Measurements from ENCODE around the gene NFKB2. TPM values are rescaled to one million over a fixed set of nuclear protein-coding genes. Genes with fewer than 3 reads are reported as not detected.

The NFKB2 gene
- total and polyA plus RNA-seq, 2 donors, result 11.3 to 30.8 TPM

- WGBS, result 31% methylated on average over 14 of the region's 14 CpGs
- DNase-seq (ENCODE audit: extremely low spot score), result no peak
- peak overlapping the region; percentile 38 for H3K4me3 ChIP-seq (ENCODE audit: low read depth, low read length)
- no peaks in the 10 kb centered on the region for H3K4me1 ChIP-seq (ENCODE audit: insufficient read depth)
- no peaks in the 10 kb centered on the region for H3K36me3 ChIP-seq (ENCODE audit: insufficient read depth)
- H3K27ac ChIP-seq (ENCODE audit: low read depth), result no peak overlapping the region
Observed at GRCh38 chr10:102408131-102408727, 12.7 kb downstream of the NFKB2 start.

- Histone ChIP-seq H3K27ac (ENCODE audit: low read depth) (no peak overlapping the region), H3K4me1 (ENCODE audit: insufficient read depth) (no peaks in the 10 kb centered on the region), H3K36me3 (ENCODE audit: insufficient read depth) (no peaks in the 10 kb centered on the region), H3K4me3 (ENCODE audit: low read depth, low read length) (peak overlapping the region; percentile 38)
- peak; percentile 37 for DNase-seq (ENCODE audit: extremely low spot score)
- under 1% methylated on average over 103 of the region's 103 CpGs for WGBS
Observed at GRCh38 chr10:102408728-102409603, 13.5 kb downstream of the NFKB2 start.

DNA sequence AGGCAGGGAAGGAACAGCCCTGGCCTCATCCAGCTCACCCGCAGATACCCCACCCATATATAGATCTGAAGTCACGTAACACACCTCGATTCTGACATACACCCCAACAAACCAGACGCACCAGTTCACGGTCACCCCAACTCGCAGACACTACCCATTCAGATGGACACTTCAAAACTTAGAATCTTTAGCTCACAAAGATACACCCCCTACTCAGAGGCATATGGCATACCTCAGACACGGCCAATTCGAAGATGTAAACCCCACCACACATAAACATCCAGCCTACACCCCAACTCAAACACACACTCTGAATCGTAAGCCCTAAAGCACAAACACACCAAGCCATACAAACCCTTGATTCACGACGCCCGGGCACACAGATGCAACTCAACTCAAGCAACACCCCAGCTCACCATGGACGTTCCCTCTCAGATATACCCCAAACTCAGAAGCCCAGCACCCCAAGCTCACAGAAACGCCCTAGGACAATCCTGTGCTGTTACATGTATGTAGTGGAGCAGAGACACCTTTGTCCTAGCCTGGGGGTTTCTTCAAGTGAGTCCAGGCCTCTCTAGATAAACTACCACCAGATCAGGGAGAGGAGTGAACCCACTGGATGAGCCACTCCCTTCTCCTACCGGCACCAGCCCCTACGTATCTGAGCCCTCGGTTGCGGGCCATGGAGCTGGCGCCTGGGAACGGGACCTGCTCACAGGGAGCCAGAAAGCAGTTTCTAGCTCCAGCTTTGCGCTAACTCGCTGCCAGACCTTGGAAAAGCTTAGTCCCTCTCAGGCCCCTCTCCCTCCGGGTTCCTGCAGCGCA is 14.3 kb downstream of the NFKB2 start:
- no peak for DNase-seq (ENCODE audit: extremely low spot score)

GRCh38 chr10:102410429-102411073 is 15.0 kb downstream of the NFKB2 start:
- Histone ChIP-seq H3K4me1 (ENCODE audit: insufficient read depth) (no peaks in the 10 kb centered on the region), H3K36me3 (ENCODE audit: insufficient read depth) (no peaks in the 10 kb centered on the region), H3K4me3 (ENCODE audit: low read depth, low read length) (peak overlapping the region; percentile 17), H3K27ac (ENCODE audit: low read depth) (no peak overlapping the region)
- peak; percentile 46 for DNase-seq (ENCODE audit: extremely low spot score)
- WGBS, result 2% methylated on average over 48 of the region's 48 CpGs

More for the DNA sequence above, 14.3 kb downstream of the NFKB2 start:
- Histone ChIP-seq H3K4me1 (ENCODE audit: insufficient read depth) (no peaks in the 10 kb centered on the region), H3K4me3 (ENCODE audit: low read depth, low read length) (peak overlapping the region; percentile 38), H3K27ac (ENCODE audit: low read depth) (no peak overlapping the region), H3K36me3 (ENCODE audit: insufficient read depth) (no peaks in the 10 kb centered on the region)
- 15% methylated on average over 24 of the region's 24 CpGs for WGBS

DNA sequence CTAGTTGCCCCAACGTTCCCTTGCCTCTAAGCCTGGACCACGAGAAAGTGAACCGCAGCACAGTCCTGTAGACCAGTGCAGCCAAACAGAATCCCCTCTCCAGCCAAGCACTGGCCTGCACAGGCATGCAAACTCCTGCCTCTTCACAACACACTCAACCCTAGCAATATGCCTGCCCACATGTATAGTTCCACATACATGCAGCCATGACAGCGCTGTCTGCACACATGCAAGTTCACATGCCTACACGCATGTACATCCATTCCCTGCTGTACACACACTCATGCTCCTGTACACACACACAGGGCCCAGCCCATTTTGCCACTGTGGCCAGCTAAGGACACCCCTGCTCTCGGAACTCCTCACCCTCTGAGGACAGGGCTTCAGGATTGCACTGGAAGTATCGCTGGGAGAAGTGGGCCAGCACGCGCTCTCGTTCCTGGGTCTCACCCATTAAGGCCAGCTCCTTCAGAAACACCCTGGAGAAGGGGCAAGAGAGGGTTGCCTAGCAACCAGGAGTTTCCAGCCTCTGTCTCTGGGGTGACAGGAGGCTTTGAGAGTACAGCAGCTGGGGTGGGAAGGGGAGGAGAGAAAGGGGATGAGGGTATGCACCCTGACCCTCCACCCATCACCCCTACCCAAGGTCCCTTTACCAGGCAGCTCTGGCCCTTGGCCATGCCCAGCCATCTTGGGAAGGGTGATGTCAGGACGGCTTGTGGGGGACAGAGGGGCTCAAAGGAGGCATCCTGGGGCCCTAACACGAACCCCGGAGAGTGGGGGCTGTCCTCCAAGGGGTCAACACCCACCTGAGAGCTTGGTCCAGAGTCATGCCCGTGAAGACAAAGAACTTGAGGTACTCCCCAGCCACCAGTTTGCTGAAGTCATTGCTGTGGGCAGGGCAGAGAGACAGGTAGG is 16.1 kb downstream of the NFKB2 start:
- H3K4me3 ChIP-seq (ENCODE audit: low read depth, low read length), result no peak overlapping the region
- H3K36me3 ChIP-seq (ENCODE audit: insufficient read depth), result no peaks in the 10 kb centered on the region
- no peaks in the 10 kb centered on the region for H3K4me1 ChIP-seq (ENCODE audit: insufficient read depth)
- 84% methylated on average over 14 of the region's 14 CpGs for WGBS
- no peak for DNase-seq (ENCODE audit: extremely low spot score)
- no peak overlapping the region for H3K27ac ChIP-seq (ENCODE audit: low read depth)

- DNase-seq (ENCODE audit: extremely low spot score), result no peak
- Histone ChIP-seq H3K36me3 (ENCODE audit: insufficient read depth) (no peaks in the 10 kb centered on the region), H3K4me1 (ENCODE audit: insufficient read depth) (no peaks in the 10 kb centered on the region), H3K4me3 (ENCODE audit: low read depth, low read length) (no peak overlapping the region), H3K27ac (ENCODE audit: low read depth) (no peak overlapping the region)
- 88% methylated on average over 10 of the region's 10 CpGs for WGBS
Observed at GRCh38 chr10:102412293-102412692, 16.8 kb downstream of the NFKB2 start.

GRCh38 chr10:102413053-102413705 is 17.7 kb downstream of the NFKB2 start:
- no peak for DNase-seq (ENCODE audit: extremely low spot score)
- Histone ChIP-seq H3K27ac (ENCODE audit: low read depth) (no peak overlapping the region), H3K4me3 (ENCODE audit: low read depth, low read length) (no peak overlapping the region), H3K36me3 (ENCODE audit: insufficient read depth) (no peaks in the 10 kb centered on the region), H3K4me1 (ENCODE audit: insufficient read depth) (no peaks in the 10 kb centered on the region)
- WGBS, result 16% methylated on average over 5 of the region's 5 CpGs

DNA sequence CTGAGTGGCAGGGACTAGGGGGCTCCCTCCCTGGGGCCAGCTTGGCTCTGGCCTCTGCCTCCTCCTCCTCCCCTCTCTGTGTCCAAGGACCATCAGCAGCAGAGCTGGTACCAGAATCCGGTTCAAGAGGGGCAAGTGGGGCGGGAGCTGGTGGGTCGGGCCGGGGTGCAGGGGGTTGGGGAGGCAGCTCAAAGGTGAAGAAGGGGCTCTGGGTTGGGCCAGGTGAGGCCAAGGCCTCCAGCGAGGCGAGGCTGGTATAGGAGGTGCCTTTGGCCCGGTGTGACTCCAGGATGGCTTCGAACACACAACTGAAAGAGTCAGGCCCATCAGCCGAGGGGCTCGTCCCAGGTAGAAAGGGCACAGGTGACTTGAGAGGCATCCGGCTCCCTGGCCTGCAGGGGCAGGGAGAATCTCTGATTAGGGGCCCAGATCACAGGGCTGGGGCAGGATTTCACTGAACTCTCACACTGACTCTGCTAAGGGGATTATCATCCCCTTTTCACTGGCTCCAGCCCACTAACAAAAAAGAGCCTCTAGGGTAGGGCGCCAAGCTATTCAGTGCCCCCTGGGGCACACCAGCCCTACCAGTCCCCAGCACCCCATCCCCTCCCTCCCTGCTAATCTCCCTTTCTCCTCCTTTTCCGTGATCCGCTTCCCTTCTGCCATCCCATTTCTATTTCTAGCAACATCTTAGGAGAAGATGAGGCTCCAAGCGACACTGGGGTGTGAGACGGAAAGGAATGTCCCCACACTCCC is 18.5 kb downstream of the NFKB2 start:
- Histone ChIP-seq H3K4me1 (ENCODE audit: insufficient read depth) (no peaks in the 10 kb centered on the region), H3K27ac (ENCODE audit: low read depth) (no peak overlapping the region), H3K36me3 (ENCODE audit: insufficient read depth) (no peaks in the 10 kb centered on the region), H3K4me3 (ENCODE audit: low read depth, low read length) (no peak overlapping the region)
- no peak for DNase-seq (ENCODE audit: extremely low spot score)
- 77% methylated on average over 16 of the region's 16 CpGs for WGBS

DNA sequence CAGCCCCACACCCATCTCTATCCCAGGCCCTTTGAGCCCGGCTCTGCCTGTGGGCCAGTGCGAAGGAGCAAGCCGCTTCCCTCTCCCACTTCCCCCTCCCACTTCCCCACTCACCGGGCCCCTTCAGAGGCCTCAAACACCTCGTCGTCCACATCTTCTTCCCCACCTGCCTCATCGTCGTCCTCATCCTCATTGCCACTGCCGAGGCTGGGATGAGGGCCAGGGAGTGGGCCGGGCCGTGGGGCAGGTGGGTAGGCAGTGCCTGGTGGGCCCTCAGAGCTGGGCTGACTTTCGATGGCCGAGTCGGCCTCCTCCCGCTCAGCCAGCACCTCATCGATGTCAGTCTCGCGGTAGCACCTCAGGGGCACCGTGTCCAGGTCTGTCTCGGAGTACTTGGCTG is 19.2 kb downstream of the NFKB2 start:
- Histone ChIP-seq H3K36me3 (ENCODE audit: insufficient read depth) (no peaks in the 10 kb centered on the region), H3K27ac (ENCODE audit: low read depth) (no peak overlapping the region), H3K4me3 (ENCODE audit: low read depth, low read length) (no peak overlapping the region), H3K4me1 (ENCODE audit: insufficient read depth) (no peaks in the 10 kb centered on the region)
- DNase-seq (ENCODE audit: extremely low spot score), result no peak
- WGBS, result 45% methylated on average over 20 of the region's 20 CpGs

DNA sequence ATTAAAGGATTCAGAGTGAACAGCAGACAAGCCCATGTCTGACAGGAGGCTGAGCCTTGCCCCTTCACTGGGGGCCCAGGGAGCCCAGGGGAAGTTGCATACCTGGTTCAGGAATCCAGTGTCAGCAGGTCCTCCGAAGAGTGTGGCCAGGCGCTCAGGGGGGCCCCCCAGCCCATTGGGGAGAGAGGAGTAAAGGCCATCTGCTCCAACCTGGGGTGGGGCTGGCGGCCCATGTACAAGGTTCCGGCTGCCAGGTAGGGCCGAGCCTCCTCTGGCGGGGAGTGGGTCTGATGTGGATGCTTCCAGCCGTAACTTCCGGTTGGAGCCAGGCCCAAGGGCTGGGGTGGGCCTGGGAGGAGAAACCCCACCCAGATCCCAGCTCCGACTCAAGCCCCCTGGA is 20.8 kb downstream of the NFKB2 start:
- Histone ChIP-seq H3K4me1 (ENCODE audit: insufficient read depth) (no peaks in the 10 kb centered on the region), H3K36me3 (ENCODE audit: insufficient read depth) (no peaks in the 10 kb centered on the region), H3K4me3 (ENCODE audit: low read depth, low read length) (no peak overlapping the region), H3K27ac (ENCODE audit: low read depth) (no peak overlapping the region)
- no peak for DNase-seq (ENCODE audit: extremely low spot score)
- WGBS, result 76% methylated on average over 9 of the region's 9 CpGs

GRCh38 chr10:102416695-102417094 is 21.2 kb downstream of the NFKB2 start:
- no peak overlapping the region for H3K4me3 ChIP-seq (ENCODE audit: low read depth, low read length)
- H3K36me3 ChIP-seq (ENCODE audit: insufficient read depth), result no peaks in the 10 kb centered on the region
- H3K27ac ChIP-seq (ENCODE audit: low read depth), result no peak overlapping the region
- no peaks in the 10 kb centered on the region for H3K4me1 ChIP-seq (ENCODE audit: insufficient read depth)
- DNase-seq (ENCODE audit: extremely low spot score), result no peak
- 85% methylated on average over 20 of the region's 20 CpGs for WGBS

All from urinary bladder (tissue), 4 donors.